Measurements from ENCODE around the gene ANTKMT.

GRCh38 chr16:687499-687898 is 33.4 kb upstream of the ANTKMT start:
- TF ChIP-seq CTCF (IDR thresholded peaks at IDR 0.05) (no peak), POLR2A (IDR thresholded peaks at IDR 0.05) (no peak), POLR2AphosphoS5 (IDR thresholded peaks at IDR 0.05) (no peak)
